Lower leg skin (tissue), 4 donors: ENCODE data around the gene TBL3. TPM values are rescaled to one million over a fixed set of nuclear protein-coding genes. Genes with fewer than 3 reads are reported as not detected.
A peak's percentile ranks its signal among the peaks of the same experiment; 100 is the strongest.

Source experiments
- DNase-seq, 2 donors: peaks; one replicate each; pipeline ENCODE4 v3.0.0-alpha.2; 2019; ENCODE audit warnings: low spot score in 2 of 2
- H3K4me3 ChIP-seq: fragments of 200-600 bp; sonication (generic); 2 replicates; pipeline ENCODE4 v1.5.1; 2017; ENCODE audit warnings: mild to moderate bottlenecking, low read depth; ENCODE audit not compliant: poor library complexity, severe bottlenecking
- CTCF ChIP-seq, 3 donors: fragments of 450-650 bp; IDR thresholded peaks; one replicate each; pipeline ENCODE4 v1.5.1; 2016; ENCODE audit warnings: antibody characterized with exemption in 3 of 3, mild to moderate bottlenecking in 3 of 3, moderate library complexity in 2 of 3
- POLR2A ChIP-seq, 2 donors: fragments of 450-650 bp; IDR thresholded peaks; one replicate each; pipeline ENCODE4 v1.6.1; 2016 to 2017; ENCODE audit warnings: antibody characterized with exemption in 2 of 2, mild to moderate bottlenecking in 1 of 2, moderate library complexity in 1 of 2
- WGBS, 2 donors: methylation state at CpG; one replicate each; pipeline ENCODE4 v1.1.5; 2018; 5-methylcytosine and 5-hydroxymethylcytosine counted together
- intact Hi-C: fragments of 100-400 bp; cut with DNase I; formaldehyde crosslinking; loops from one replicate; pipeline ENCODE4 v1.15.0; 2023; ENCODE audit warnings: low total_unique reads
- total RNA-seq, 4 donors: library from RNA; depleted of rRNA; stranded (reverse); fragments of >200 nt; gene quantifications; one replicate each; pipeline ENCODE4 v1.1.0, GENCODE V29; 2016

TBL3 gene
- total RNA-seq, 4 donors from 2014 or later, result 60.8 to 114 (median 83.7) TPM

DNA sequence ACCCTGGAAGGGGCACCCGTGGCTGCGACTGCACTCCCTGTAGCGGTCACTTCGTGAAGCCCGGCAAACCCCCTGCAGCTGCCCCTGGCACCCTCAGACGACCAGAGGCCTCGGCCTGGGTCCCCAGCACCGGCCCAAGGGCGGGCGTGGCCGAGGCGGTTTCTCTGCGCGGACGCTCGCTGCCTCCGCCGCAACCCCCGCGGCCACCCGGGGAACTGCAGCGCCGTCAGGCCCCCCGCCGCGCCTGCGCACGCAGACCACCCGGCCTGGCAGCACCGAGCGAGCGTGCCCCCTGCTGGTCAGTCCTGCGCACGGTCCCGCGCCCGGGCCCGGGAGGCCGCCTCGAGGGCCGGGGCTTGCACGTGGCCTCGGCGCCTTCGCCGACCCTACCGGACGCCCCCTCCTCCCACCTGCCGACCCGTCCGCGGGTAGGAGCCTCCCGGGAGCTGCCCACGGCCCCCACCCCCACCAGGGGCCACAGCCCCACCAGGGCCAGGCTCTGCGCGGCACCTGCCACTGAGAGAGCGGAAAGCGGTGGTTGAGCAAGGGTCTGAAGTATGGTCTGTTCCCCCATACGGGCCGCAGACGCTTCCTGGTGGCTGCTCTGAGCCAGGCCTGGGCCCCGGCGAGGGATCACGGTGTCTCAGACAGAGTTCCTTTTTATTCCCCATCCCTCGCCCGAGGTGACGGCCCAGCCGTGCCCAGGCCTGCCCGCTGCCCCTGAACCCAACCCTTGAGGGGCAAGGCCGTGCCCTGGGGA lies 42.1 kb upstream of the TBL3 start:
- 3 to 32% methylated on average over 15 to 46 of the region's 70 CpGs for WGBS, 2 donors
- DNase-seq, result peak; percentile 81 to 97
- no peak for TF ChIP-seq POLR2A (IDR thresholded peaks at IDR 0.05)
- peak; percentile 39 to 91 (median 82) for TF ChIP-seq CTCF (IDR thresholded peaks at IDR 0.05)
- intact Hi-C loops, result loop anchor here (10.0 kb wide), 1 partner anchor 75 kb away; no protein-coding TSS in a partner anchor
- H3K4me3 ChIP-seq, result no peak overlapping the region

GRCh38 chr16:1930338-1930720 lies 41.5 kb upstream of the TBL3 start:
- TF ChIP-seq POLR2A (IDR thresholded peaks at IDR 0.05), result no peak
- no peak for TF ChIP-seq CTCF (IDR thresholded peaks at IDR 0.05)
- intact Hi-C loops, result loop anchor here (10.0 kb wide), 1 partner anchor 76 kb away; no protein-coding TSS in a partner anchor
- 48 to 50% methylated on average over 6 to 10 of the region's 10 CpGs for WGBS, 2 donors
- no peak overlapping the region for H3K4me3 ChIP-seq
- DNase-seq, result no peak

GRCh38 chr16:1932050-1933028 lies 39.5 kb upstream of the TBL3 start:
- TF ChIP-seq POLR2A (IDR thresholded peaks at IDR 0.05) (no peak), CTCF (IDR thresholded peaks at IDR 0.05) (no peak)
- 79 to 80% methylated on average over 12 to 17 of the region's 19 CpGs for WGBS, 2 donors
- DNase-seq, result no peak
- no peak overlapping the region for H3K4me3 ChIP-seq
- intact Hi-C loops, result loop anchor here (10.0 kb wide), 1 partner anchor 78 kb away; no protein-coding TSS in a partner anchor

DNA sequence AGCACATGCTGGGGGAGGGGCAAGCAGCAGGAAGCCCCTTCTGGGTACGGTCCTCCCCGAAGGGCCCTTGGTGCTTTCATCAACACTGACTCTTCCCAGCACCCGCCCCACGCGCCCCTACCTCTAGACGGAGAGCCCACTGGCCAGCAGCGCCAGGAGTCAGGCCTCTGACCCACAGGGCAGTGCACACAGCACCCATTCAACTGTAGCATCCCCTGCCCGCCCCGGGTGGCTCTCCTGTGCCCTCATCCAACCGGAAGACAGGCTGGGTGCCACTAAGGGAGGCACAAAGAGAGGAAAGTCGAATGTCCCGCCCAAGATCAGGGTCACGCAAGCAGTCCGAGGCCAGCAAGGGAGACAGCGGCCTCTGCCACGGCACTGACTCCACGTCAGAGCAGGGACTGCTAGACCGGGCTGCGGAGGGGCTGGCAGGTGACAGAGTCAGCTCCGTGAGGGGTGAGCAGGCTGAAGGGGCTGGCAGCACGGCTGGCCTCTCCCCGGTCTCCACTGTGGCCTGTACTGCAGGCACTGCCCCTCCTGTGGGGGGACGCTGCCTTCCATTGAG lies 38.7 kb upstream of the TBL3 start:
- TF ChIP-seq POLR2A (IDR thresholded peaks at IDR 0.05) (no peak), CTCF (IDR thresholded peaks at IDR 0.05) (no peak)
- no peak for DNase-seq
- 70 to 72% methylated on average over 22 to 23 of the region's 23 CpGs for WGBS, 2 donors
- intact Hi-C loops, result loop anchor here (10.0 kb wide), 1 partner anchor 78 kb away; no protein-coding TSS in a partner anchor
- no peak overlapping the region for H3K4me3 ChIP-seq

DNA sequence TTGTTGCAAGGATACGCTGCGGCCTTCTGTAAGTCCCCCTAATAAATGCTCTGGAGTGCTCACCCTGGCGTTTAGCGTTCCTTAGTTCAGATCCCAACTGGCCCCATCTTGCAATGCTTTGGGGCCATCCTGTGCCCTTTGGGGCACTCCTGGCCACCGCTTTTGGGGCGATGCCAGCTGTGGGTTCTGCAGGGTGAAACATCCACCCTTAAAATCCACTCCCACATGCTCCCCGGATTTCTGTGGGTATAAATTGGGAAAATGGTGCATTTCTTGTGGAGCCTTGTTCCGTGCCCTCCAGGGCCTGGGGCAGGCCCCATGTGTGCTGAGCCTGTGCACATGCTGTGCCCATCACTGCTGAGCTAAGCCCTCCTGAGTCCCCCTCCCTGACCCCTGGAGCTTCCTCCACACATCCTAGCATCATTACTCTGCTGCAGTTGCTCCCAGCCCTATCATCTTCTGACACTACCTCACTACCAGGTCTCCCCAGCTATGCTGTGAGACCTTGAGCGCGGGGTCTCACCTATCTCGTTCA lies 34.8 kb upstream of the TBL3 start:
- no peak overlapping the region for H3K4me3 ChIP-seq
- WGBS, 2 donors, result 92 to 94% methylated on average over 11 of the region's 11 CpGs
- no peak for DNase-seq
- intact Hi-C loops, result loop anchor here (10.0 kb wide), 1 partner anchor 82 kb away; no protein-coding TSS in a partner anchor
- TF ChIP-seq POLR2A (IDR thresholded peaks at IDR 0.05), result no peak
